ENCODE results near the gene PECR.
A peak's percentile ranks its signal among the peaks of the same experiment; 100 is the strongest.

The PECR gene

DNA sequence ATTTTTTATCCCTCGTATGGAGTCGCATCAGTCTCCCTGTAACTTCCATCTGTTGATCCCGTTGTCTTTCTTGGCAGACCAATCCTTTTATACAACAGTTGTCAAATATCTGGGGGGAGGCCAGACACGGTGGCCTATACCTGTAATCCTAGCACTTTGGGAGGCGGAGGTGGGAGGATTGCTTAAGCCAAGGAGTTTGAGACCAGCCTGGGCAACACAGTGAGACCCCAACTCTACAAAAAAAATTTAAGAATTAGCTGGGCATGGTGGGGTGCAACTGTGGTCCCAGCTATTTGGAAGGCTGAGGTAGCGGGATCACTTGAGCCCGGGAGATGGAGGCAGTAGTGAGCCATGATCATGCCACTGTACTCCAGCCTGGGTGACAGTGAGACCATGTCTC is 29.5 kb upstream of the PECR start:
- Mint-ChIP-seq H3K27me3 (ENCODE audit: low read depth) (peaks cover 2% of the 10 kb centered on the region), H3K9me3 (no peaks in the 10 kb centered on the region), H3K4me3 (peak overlapping the region; percentile 100), H3K36me3 (ENCODE audit: low read depth) (peaks cover 59% of the 10 kb centered on the region), H3K4me1 (ENCODE audit: low read depth) (peaks cover 59% of the 10 kb centered on the region), H3K27ac (peak overlapping the region; percentile 31)
- no peak for DNase-seq (ENCODE audit: low spot score)

DNA sequence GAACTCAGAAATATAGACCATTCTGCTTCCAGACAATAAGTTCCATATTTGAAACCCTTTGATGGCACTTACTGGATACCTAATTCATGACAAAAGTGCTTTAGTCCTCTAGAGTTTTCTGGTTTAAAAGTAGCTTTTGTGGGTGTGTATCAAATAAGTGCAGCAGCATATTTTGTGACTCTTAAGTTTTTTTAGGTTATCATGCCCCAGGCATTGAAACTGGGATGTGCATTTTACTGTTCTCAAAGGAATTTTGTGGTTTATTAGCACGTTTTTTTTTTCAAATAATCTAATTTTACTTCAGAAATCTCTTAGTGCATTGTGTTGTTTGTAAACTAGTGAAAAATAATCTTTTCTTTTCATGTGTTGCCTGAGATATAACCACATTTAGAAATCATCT is 29.0 kb upstream of the PECR start:
- Mint-ChIP-seq H3K27me3 (ENCODE audit: low read depth) (peaks cover 2% of the 10 kb centered on the region), H3K27ac (peak overlapping the region; percentile 98), H3K4me1 (ENCODE audit: low read depth) (peaks cover 57% of the 10 kb centered on the region), H3K4me3 (peak overlapping the region; percentile 100), H3K36me3 (ENCODE audit: low read depth) (peaks cover 56% of the 10 kb centered on the region), H3K9me3 (no peaks in the 10 kb centered on the region)
- DNase-seq (ENCODE audit: low spot score): no peak

DNA sequence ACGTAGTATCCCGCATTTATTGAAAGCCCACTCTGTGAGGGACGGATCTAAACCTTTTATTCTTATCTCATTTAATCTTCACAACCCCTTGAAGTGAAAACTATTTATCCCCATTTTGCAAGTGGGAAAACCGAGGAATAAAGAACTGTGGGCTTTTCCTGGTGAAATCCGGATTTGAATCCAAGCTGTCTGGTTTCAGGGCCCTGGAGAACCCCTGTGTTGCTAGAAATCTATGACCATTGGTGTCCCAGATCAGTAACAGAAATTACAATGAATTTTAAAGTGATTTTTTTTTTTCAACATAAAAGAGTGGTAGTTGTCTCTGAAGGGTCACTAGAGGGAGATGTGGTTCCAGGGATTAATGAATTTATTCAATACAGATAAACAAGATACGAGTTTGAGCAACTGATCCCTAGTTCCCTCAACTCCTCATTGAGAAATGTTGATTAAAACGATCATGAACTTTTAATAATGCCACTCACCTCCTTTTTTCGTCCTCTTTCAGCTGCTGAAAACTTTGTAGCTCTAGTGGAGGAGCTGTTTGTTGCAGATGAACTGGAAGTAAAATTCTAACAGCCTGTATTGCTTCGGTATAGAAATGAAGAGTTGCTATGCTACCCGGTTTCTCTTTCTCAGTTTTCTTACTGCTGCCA is 28.5 kb upstream of the PECR start:
- H3K27ac Mint-ChIP-seq: peak overlapping the region; percentile 98
- H3K27me3 Mint-ChIP-seq (ENCODE audit: low read depth): peaks cover 2% of the 10 kb centered on the region
- peaks cover 53% of the 10 kb centered on the region for H3K4me1 Mint-ChIP-seq (ENCODE audit: low read depth)
- H3K4me3 Mint-ChIP-seq: peak overlapping the region; percentile 100
- no peaks in the 10 kb centered on the region for H3K9me3 Mint-ChIP-seq
- DNase-seq (ENCODE audit: low spot score): no peak
- peaks cover 52% of the 10 kb centered on the region for H3K36me3 Mint-ChIP-seq (ENCODE audit: low read depth)

DNA sequence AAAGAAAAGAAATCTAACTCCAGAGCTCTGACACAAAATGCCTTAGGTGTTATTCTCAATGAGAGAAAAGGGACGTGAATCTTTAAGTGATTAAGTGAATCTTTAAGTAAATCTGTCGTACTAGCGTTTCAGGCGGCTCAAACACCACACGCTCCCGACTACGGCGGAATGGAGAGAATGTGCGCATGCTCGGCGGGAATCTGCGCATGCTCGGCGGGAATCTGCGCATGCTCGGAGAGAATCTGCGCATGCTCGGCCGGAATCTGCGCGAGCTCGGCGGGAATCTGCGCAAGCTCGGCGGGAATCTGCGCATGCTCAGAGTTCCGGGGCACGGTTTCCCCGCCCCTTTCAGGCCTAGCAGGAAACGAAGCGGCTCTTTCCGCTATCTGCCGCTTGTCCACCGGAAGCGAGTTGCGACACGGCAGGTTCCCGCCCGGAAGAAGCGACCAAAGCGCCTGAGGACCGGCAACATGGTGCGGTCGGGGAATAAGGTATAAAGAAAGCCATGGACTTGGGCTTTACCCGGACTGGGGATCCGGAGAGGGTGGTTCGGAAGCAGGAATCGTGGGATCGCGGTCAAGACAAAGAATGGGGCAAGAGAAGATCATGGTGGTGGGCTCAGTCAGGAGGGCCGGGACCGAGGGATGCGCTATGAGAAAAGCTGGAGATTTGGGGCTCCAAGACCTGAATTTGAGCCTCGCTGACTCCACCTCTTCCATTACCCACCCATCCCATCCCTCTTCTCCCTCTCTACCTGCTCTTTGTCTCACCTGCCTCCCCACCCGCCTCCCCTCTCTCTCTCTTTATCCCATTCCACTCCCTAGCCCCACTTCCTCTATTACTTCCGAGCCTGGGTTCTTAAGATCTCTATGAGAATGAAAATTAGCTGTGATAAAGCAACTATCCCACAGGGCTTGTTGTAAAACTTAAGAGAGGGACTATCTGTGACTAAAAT is 27.6 kb upstream of the PECR start, which contains the start of gene XRCC5:
XRCC5 (plus strand) TSS at position 382 of the 955 bp plus-strand sequence; CDS start at position 471, 89 bp downstream.
- H3K27ac Mint-ChIP-seq: peak within 1 kb of the TSS; percentile 98
- H3K27me3 Mint-ChIP-seq (ENCODE audit: low read depth): peaks cover 2% of the 10 kb centered on the region
- H3K9me3 Mint-ChIP-seq: no peaks in the 10 kb centered on the region
- H3K36me3 Mint-ChIP-seq (ENCODE audit: low read depth): peaks cover 43% of the 10 kb centered on the region
- DNase-seq (ENCODE audit: low spot score): peak; percentile 96
- peaks cover 45% of the 10 kb centered on the region for H3K4me1 Mint-ChIP-seq (ENCODE audit: low read depth)
- peak within 1 kb of the TSS; percentile 100 for H3K4me3 Mint-ChIP-seq

- Mint-ChIP-seq H3K27me3 (ENCODE audit: low read depth) (peaks cover 2% of the 10 kb centered on the region), H3K27ac (peak overlapping the region; percentile 98), H3K9me3 (no peaks in the 10 kb centered on the region), H3K36me3 (ENCODE audit: low read depth) (peaks cover 36% of the 10 kb centered on the region), H3K4me1 (ENCODE audit: low read depth) (peaks cover 38% of the 10 kb centered on the region), H3K4me3 (peak overlapping the region; percentile 100)
- DNase-seq (ENCODE audit: low spot score): no peak
Observed at GRCh38 chr2:216108310-216108966, 26.8 kb upstream of the PECR start.

GRCh38 chr2:216107760-216108159 is 26.2 kb upstream of the PECR start:
- Mint-ChIP-seq H3K27ac (no peak overlapping the region), H3K36me3 (ENCODE audit: low read depth) (peaks cover 29% of the 10 kb centered on the region), H3K9me3 (no peaks in the 10 kb centered on the region), H3K27me3 (ENCODE audit: low read depth) (peaks cover 2% of the 10 kb centered on the region), H3K4me3 (no peak overlapping the region), H3K4me1 (ENCODE audit: low read depth) (peaks cover 31% of the 10 kb centered on the region)
- DNase-seq (ENCODE audit: low spot score): no peak

GRCh38 chr2:216107320-216107719 is 25.7 kb upstream of the PECR start:
- no peak for DNase-seq (ENCODE audit: low spot score)
- H3K27ac Mint-ChIP-seq: no peak overlapping the region
- peaks cover 2% of the 10 kb centered on the region for H3K27me3 Mint-ChIP-seq (ENCODE audit: low read depth)
- H3K9me3 Mint-ChIP-seq: no peaks in the 10 kb centered on the region
- H3K36me3 Mint-ChIP-seq (ENCODE audit: low read depth): peaks cover 26% of the 10 kb centered on the region
- H3K4me1 Mint-ChIP-seq (ENCODE audit: low read depth): peaks cover 27% of the 10 kb centered on the region
- H3K4me3 Mint-ChIP-seq: no peak overlapping the region

DNA sequence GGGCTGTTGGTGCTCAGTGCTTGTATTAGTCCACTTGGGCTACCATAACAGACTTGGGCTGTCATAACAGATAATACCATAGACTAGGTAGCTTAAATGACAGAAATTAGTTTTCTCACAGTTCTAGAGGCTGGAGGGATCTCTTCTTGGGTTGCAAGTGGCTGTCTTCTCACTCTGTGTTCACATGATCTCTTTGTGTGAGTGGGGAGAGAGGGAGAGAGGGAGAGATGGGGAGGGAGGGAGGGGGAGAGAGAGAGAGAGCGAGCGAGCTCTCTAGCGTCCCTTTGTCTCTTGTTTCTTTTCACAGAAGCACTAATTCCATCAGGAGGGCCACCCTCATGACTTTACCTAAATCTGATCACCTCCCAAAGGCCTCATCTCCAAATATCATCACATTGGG is 23.1 kb upstream of the PECR start:
- H3K27me3 Mint-ChIP-seq (ENCODE audit: low read depth): peaks cover 2% of the 10 kb centered on the region

DNA sequence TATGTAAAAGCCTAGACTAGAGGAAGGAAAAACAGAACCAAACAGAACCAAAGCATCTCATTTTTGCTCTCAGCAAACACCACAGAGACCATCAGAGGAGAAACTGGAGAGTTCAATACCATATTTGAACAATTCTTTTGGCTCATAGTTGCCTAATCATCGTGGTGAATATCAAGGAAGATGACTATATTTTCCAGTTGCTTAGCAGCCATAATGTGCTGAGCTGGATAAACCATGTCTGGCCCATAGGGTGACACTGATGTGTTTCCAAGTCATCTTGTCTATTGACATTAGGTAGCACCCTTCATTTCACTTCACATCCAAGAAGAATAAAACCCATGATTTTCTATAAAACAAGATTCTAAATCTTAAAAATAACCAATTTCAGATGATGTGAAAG is 21.6 kb upstream of the PECR start:
- Mint-ChIP-seq H3K4me1 (ENCODE audit: low read depth) (peaks cover 4% of the 10 kb centered on the region), H3K36me3 (ENCODE audit: low read depth) (peaks cover 1% of the 10 kb centered on the region), H3K4me3 (no peak overlapping the region), H3K27me3 (ENCODE audit: low read depth) (no peaks in the 10 kb centered on the region), H3K9me3 (no peaks in the 10 kb centered on the region), H3K27ac (no peak overlapping the region)
- DNase-seq (ENCODE audit: low spot score): no peak

More for the DNA sequence above, 23.1 kb upstream of the PECR start:
- no peak for DNase-seq (ENCODE audit: low spot score)
- Mint-ChIP-seq H3K4me3 (no peak overlapping the region), H3K4me1 (ENCODE audit: low read depth) (peaks cover 11% of the 10 kb centered on the region), H3K27ac (no peak overlapping the region), H3K9me3 (no peaks in the 10 kb centered on the region), H3K36me3 (ENCODE audit: low read depth) (peaks cover 4% of the 10 kb centered on the region)

GRCh38 chr2:216101109-216101508 is 19.5 kb upstream of the PECR start:
- Mint-ChIP-seq H3K27me3 (ENCODE audit: low read depth) (no peaks in the 10 kb centered on the region), H3K9me3 (no peaks in the 10 kb centered on the region), H3K4me3 (no peak overlapping the region), H3K27ac (no peak overlapping the region), H3K4me1 (ENCODE audit: low read depth) (peaks cover 2% of the 10 kb centered on the region), H3K36me3 (ENCODE audit: low read depth) (peaks cover 1% of the 10 kb centered on the region)
- no peak for DNase-seq (ENCODE audit: low spot score)

DNA sequence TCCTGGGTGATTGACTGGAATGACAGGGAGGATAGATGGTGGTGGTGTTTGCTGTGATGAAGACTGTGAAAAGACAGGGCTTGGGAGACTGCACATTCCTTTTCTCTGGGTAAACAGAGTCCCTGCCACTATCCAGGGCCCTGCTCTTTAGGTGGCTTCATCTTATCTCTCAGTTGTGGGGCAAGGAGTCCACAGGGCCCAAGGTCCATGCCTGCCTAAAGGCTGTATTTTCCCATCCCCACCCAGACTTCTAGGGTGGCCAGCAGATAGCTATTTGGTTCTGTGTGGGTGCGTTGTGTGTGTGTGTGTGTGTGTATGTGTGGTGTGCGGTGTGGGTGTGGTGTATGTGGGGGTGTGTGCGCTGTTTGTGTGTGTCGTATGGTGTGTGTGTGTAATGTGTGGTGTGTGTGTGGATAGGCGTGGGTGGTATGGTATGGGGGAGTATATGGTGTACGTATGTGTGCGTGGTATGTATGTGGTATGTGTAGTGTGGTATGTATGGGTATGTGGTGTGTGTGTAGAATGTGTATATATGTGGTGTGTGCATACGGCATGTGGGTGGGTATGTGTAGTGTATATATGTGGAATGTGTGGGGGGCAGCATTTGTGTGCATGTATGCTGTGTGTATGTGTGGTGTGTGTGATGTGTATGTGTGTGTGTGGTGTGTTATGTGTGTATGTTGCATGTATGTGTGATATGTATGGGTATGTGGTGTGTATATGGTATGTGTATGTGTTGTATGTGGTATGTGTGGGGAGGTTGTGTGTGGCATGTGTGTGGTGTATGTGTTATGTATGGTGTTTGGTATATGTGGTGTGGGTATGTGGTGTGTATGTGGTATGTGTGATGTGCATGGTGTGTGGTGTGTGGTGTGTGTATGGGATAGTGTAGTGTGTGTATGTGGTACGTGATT is 17.1 kb upstream of the PECR start:
- Mint-ChIP-seq H3K36me3 (ENCODE audit: low read depth) (peaks cover 1% of the 10 kb centered on the region), H3K4me1 (ENCODE audit: low read depth) (peaks cover 2% of the 10 kb centered on the region), H3K4me3 (no peak overlapping the region), H3K27me3 (ENCODE audit: low read depth) (no peaks in the 10 kb centered on the region), H3K27ac (no peak overlapping the region), H3K9me3 (no peaks in the 10 kb centered on the region)
- no peak for DNase-seq (ENCODE audit: low spot score)

- H3K4me3 Mint-ChIP-seq: no peak overlapping the region
- H3K27ac Mint-ChIP-seq: no peak overlapping the region
- peaks cover 2% of the 10 kb centered on the region for H3K36me3 Mint-ChIP-seq (ENCODE audit: low read depth)
- H3K27me3 Mint-ChIP-seq (ENCODE audit: low read depth): no peaks in the 10 kb centered on the region
- no peaks in the 10 kb centered on the region for H3K9me3 Mint-ChIP-seq
- peaks cover 12% of the 10 kb centered on the region for H3K4me1 Mint-ChIP-seq (ENCODE audit: low read depth)
- DNase-seq (ENCODE audit: low spot score): no peak
Observed at GRCh38 chr2:216094701-216095100, 13.1 kb upstream of the PECR start.

GRCh38 chr2:216092646-216093045 is 11.0 kb upstream of the PECR start:
- no peak for DNase-seq (ENCODE audit: low spot score)
- Mint-ChIP-seq H3K4me3 (no peak overlapping the region), H3K36me3 (ENCODE audit: low read depth) (peaks cover 5% of the 10 kb centered on the region), H3K27ac (no peak overlapping the region), H3K27me3 (ENCODE audit: low read depth) (no peaks in the 10 kb centered on the region), H3K4me1 (ENCODE audit: low read depth) (peaks cover 12% of the 10 kb centered on the region), H3K9me3 (no peaks in the 10 kb centered on the region)

Data from T-helper 2 cell treated with Interferon-gamma antibody and Interleukin-4, amounts not matched to agents 5 μg/mL and 100 μg/mL, for 36 hours (primary cell).